ENCODE measurements around the gene PHF21A. TPM values are rescaled to one million over a fixed set of nuclear protein-coding genes. Genes with fewer than 3 reads are reported as not detected.

PHF21A gene
- total RNA-seq, 2 donors from 2014 or later = 47.2 to 53.9 TPM

DNA sequence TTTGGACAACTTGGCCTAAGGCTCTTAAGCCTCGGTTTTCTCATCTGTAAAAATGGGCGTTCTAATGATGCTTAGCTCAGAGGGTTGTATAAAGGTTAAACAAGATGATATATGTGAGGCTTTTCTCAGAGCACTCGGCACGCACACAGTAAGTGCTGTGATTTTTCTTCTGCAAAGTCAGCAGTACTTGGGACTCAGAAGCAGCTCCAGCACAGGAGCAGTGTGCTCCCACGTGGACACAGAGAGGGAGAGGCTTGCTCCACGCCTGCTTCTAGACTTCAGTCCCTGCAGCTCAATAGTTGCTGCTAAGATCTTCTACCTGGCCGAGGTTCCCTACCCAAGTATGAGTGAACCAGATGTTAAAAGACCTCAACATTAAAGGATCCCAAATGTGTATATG lies 39.9 kb upstream of the PHF21A start:
- H3K4me3 Mint-ChIP-seq = no peak overlapping the region
- Histone ChIP-seq H3K27me3 (ENCODE audit: control insufficient read depth, insufficient read depth, low read length, poor library complexity, severe bottlenecking) (no peaks in the 10 kb centered on the region), H3K9ac (ENCODE audit: extremely low read depth, low read length, poor library complexity, severe bottlenecking) (no peak overlapping the region), H3K27ac (ENCODE audit: low read depth, low read length) (no peak overlapping the region), H3K9me3 (ENCODE audit: control insufficient read depth, low read length) (no peaks in the 10 kb centered on the region), H3K4me1 (ENCODE audit: control insufficient read depth, insufficient read depth, low read length) (no peaks in the 10 kb centered on the region), H3K4me3 (ENCODE audit: low read length) (no peak overlapping the region), H3K36me3 (ENCODE audit: control insufficient read depth, insufficient read depth, low read length) (no peaks in the 10 kb centered on the region)
- H3K36me3 Mint-ChIP-seq (ENCODE audit: low read depth) = no peaks in the 10 kb centered on the region
- TF ChIP-seq, protein P1, sequence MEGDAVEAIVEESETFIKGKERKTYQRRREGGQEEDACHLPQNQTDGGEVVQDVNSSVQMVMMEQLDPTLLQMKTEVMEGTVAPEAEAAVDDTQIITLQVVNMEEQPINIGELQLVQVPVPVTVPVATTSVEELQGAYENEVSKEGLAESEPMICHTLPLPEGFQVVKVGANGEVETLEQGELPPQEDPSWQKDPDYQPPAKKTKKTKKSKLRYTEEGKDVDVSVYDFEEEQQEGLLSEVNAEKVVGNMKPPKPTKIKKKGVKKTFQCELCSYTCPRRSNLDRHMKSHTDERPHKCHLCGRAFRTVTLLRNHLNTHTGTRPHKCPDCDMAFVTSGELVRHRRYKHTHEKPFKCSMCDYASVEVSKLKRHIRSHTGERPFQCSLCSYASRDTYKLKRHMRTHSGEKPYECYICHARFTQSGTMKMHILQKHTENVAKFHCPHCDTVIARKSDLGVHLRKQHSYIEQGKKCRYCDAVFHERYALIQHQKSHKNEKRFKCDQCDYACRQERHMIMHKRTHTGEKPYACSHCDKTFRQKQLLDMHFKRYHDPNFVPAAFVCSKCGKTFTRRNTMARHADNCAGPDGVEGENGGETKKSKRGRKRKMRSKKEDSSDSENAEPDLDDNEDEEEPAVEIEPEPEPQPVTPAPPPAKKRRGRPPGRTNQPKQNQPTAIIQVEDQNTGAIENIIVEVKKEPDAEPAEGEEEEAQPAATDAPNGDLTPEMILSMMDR (conservative IDR thresholded peaks at IDR 0.05) = no peak
- H3K27ac Mint-ChIP-seq = no peak overlapping the region
- DNase-seq = no peak
- peaks cover 3% of the 10 kb centered on the region for H3K27me3 Mint-ChIP-seq (ENCODE audit: insufficient read depth)
- peaks cover 6% of the 10 kb centered on the region for H3K4me1 Mint-ChIP-seq
- no peaks in the 10 kb centered on the region for H3K9me3 Mint-ChIP-seq
- 90 to 100% methylated on average over 5 to 7 of the region's 7 CpGs for WGBS, 2 experiments (ENCODE audit: insufficient coverage in 1 of 2, insufficient read length in 1 of 2)

DNA sequence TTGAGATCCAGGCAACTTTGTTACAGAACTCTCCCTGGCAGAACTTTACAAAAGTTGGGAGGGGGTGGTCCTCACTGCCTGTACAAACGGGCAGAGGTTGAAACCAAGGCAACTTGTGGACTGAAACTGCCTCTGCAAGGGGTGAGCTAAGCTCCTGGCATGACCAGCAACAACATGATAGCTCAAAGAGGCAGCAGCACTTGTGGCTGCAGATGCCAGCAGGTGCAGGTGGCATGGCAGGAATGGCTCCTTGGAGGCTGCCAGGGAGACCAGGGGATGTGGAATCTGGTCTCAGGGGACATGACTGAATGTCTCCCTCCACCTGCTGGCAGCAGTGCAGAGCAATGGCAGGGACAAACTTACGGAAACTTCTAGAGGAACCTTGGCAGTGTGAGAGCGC lies 38.8 kb upstream of the PHF21A start:
- Mint-ChIP-seq H3K9me3 (peaks cover 2% of the 10 kb centered on the region), H3K27me3 (ENCODE audit: insufficient read depth) (peaks cover 3% of the 10 kb centered on the region), H3K27ac (no peak overlapping the region), H3K36me3 (ENCODE audit: low read depth) (no peaks in the 10 kb centered on the region), H3K4me1 (peaks cover 6% of the 10 kb centered on the region), H3K4me3 (no peak overlapping the region)
- no peak overlapping the region for H3K9ac ChIP-seq (ENCODE audit: extremely low read depth, low read length, poor library complexity, severe bottlenecking)
- H3K36me3 ChIP-seq (ENCODE audit: control insufficient read depth, insufficient read depth, low read length) = no peaks in the 10 kb centered on the region
- H3K4me1 ChIP-seq (ENCODE audit: control insufficient read depth, insufficient read depth, low read length) = no peaks in the 10 kb centered on the region
- 57 to 61% methylated on average over 3 of the region's 3 CpGs for WGBS, 2 experiments (ENCODE audit: insufficient coverage in 1 of 2, insufficient read length in 1 of 2)
- TF ChIP-seq, protein P1 (conservative IDR thresholded peaks at IDR 0.05) = peak; percentile 39
- DNase-seq = no peak
- no peak overlapping the region for H3K27ac ChIP-seq (ENCODE audit: low read depth, low read length)
- no peaks in the 10 kb centered on the region for H3K9me3 ChIP-seq (ENCODE audit: control insufficient read depth, low read length)
- no peak overlapping the region for H3K4me3 ChIP-seq (ENCODE audit: low read length)
- no peaks in the 10 kb centered on the region for H3K27me3 ChIP-seq (ENCODE audit: control insufficient read depth, insufficient read depth, low read length, poor library complexity, severe bottlenecking)

DNA sequence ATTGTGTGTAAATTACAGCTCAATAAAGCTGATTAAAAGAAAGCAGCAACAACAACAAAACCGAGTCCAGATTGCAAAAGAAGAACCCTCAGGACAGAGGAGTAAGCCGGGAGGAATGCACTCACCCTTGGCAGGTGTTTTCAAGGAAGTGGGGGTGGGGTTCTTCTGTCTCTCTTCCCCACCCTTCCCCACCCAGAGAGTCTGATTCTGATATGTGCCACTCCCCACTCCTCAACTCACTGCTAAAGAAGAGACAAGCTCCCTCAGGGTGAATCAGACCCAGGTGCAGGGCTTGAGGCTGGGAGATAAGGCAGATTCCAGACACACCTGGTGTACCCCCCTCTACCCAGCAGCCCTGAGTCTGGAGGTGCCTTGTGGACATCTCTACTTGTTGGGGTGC lies 38.4 kb upstream of the PHF21A start:
- Mint-ChIP-seq H3K9me3 (peaks cover 2% of the 10 kb centered on the region), H3K4me3 (no peak overlapping the region), H3K27me3 (ENCODE audit: insufficient read depth) (peaks cover 3% of the 10 kb centered on the region), H3K4me1 (peaks cover 6% of the 10 kb centered on the region), H3K27ac (no peak overlapping the region), H3K36me3 (ENCODE audit: low read depth) (no peaks in the 10 kb centered on the region)
- Histone ChIP-seq H3K4me1 (ENCODE audit: control insufficient read depth, insufficient read depth, low read length) (no peaks in the 10 kb centered on the region), H3K27ac (ENCODE audit: low read depth, low read length) (no peak overlapping the region), H3K36me3 (ENCODE audit: control insufficient read depth, insufficient read depth, low read length) (no peaks in the 10 kb centered on the region), H3K4me3 (ENCODE audit: low read length) (no peak overlapping the region), H3K9me3 (ENCODE audit: control insufficient read depth, low read length) (no peaks in the 10 kb centered on the region), H3K27me3 (ENCODE audit: control insufficient read depth, insufficient read depth, low read length, poor library complexity, severe bottlenecking) (no peaks in the 10 kb centered on the region), H3K9ac (ENCODE audit: extremely low read depth, low read length, poor library complexity, severe bottlenecking) (no peak overlapping the region)
- DNase-seq = no peak
- WGBS, 2 experiments (ENCODE audit: insufficient coverage in 1 of 2, insufficient read length in 1 of 2) = 86% methylated on average over 2 of the region's 2 CpGs; no CpG with 5 or more reads in 1 of the 2 experiments
- TF ChIP-seq, protein P1 (conservative IDR thresholded peaks at IDR 0.05) = no peak
